GM18526 (cell line): ENCODE measurements around the gene AK9.

Experiments used
- POLR2A ChIP-seq: IDR thresholded peaks from 3 replicates; pipeline ENCODE4 v1.6.1; 2011; ENCODE audit not compliant: insufficient read length; ENCODE audit errors: extremely low read depth

AK9 gene

DNA sequence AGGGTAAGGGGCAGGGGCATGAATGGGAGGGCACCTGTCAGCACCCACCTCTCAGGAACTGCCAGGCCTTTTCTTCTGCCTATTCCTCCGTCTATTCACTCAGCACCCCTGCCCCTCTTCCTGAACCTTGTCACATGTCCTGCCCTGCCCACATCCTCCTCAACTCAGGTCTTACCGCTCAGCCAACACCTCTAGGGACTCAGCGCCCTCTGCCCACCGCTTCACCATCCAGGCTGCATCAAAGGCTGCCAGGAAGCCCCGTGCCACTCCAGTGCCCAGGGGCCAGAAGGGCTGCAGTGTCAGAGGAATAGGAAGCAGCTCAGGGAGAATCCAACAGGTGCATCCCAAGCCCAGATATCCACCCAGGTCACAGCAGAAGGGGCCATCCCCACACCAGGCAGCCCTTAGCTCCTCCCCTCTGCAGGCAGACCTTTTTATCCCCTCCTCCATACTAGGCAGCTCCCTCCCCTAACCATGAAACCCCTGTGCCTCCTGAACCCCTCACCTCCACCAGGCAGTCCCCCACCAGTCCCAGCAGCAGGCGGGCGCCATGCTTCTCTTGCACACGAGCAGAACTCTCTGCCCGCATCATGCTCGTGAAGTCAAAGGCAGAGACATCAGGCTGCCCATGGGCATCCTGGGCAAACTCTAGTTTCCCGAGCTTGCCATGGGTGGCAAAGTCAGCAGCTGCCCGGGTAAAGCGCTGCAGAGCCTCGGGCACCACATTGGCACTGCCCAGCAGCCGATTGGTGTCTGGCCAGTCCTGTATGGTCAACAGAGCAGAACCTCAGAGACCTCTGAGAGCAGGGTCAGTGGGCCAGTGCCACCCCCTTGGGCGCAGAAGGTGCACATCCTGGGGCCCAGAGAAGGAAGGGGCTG lies 241.0 kb downstream of the AK9 start:
- no peak for TF ChIP-seq POLR2A

DNA sequence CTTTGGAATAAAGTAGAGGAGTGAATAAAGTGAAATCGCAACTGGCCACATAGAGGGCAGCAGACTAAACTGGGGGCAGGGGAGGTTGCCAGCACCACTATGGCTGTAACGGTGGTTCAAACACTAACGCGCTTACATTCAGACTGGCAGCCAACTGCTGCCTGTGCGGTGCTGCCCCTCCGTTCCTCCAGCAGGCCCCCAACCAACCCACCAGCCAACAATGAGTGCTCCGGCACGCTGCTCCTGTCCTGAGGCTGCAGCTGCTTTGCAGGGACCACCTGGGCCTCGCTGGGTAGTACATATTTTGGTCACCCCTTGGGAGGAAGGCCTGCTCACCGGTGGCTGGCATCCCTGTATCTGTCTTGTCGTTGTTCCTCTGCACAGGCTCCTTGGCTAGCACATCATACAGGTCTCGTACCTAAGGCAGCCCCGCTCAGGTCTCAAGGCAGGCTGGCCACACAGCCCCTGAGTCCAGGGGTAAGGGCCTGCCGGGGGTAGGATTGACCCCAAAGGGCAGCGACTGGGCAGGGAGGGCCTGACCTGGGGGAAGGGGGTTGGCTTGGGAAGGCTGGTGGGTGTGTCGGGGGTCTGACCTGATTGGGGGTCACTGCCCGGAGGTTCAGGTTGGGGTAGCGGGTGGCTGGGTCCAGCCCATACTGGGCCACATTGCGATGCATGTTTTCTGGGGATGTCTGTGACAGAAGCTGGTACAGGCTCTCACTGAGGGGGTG lies 241.8 kb downstream of the AK9 start:
- TF ChIP-seq POLR2A, result no peak

DNA sequence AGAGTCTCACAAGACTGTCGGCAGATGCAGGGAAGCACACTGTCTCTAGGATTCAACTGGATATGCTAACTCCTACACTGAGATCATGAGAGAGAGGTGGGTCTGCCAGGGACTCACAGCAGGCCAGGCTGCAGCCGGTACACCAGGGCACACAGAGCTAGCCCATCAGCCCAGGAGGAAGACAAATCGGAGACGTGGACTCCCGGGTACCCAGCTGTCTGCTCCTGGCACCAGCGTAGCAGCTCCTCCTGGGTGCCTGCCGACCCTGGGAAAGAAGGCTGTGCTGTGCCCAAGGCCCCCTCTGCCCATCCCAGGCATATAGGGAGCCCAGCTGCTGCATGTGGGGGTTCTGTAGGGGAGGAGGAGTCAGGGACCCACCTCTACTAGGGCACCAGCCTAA lies 242.4 kb downstream of the AK9 start:
- no peak for TF ChIP-seq POLR2A

DNA sequence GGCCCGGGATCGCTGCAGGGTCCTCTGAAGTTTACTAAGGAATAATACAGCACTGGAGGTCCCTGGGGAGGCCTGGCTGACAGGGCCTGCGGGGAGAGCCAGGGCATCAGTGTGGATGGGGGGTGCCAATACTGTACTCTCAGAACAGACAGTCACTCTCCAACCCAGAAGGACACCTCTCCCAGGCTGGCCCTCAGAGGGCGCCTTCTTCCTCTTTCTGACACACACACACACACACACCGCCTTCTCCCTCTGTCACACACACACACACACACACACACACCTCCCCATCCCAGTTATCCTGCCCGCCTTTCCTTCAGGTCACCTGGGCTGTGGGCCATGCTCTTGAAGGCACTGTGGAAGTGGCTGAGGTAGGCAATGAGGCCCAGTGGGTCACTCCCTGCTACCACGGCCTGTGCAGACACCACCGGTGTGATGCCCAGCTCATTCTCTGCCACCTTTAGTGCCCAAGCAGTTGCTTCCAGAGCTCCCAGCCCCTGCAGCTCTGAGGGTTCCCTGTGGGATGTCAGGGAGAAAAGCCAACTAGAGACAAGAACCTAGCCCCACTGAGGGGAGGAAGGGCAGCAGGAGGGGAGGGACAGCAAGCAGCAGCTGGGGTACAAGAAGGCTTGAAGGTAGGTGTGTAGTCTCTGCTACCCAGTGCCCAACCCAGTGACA lies 243.0 kb downstream of the AK9 start:
- no peak for TF ChIP-seq POLR2A

DNA sequence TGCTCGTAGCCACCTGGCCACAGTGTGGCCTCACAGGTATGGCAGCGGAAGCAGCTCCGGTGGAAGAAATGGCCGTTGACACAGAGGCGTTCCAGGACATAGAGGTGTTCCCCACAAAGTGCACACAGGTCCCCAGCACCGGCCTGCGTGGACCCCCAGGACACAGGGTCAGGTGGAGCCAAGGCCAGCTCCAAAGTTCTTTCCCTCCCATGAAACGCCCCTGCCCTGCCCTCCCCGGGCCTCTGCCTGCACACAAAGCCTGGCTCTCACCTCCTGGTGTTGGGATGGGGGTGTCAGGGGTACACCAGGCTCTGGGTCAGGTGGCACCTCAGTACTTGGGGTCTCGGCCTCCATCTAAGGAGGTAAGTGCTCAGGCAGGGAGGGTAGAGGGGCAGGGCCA lies 243.9 kb downstream of the AK9 start:
- TF ChIP-seq POLR2A, result no peak

DNA sequence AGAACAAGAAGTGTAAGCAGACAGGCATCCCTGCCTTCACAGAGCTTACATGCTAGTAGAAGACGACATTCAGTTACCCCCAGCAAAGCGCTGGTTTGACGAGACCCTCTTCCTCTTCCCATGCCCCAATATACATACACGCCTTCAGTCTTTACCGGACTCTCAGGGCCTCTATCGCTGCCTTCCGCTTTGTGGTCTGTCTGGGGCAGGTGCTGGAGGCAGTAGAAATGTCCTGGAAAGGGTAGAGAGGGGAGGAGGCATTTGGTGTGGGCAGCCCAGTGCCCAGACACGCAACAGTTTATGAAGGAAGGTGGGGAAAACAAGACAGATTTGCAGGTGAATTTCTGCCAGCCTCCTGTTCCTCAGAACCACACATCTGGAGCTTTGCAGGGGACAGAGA lies 244.5 kb downstream of the AK9 start:
- TF ChIP-seq POLR2A, result no peak

DNA sequence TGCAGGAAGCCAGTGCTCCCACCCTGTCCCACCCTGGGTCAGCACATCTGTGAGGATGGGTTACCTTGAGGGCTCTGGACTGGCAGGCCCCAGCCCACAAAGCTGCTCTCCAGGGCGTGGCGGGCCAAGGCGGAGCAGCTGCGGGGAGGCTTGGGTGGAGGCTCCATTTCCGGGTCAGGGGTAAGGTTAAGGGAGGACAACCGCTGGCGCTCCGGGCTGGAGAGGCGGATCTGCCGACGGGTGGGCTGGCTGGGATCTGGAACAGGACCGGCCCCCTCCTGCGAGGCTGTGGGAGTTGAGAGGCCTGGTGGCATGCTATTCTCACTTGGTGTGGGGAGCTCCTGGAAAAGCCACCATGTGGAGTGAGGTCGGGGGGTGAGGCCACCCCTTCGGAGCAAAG lies 244.9 kb downstream of the AK9 start:
- TF ChIP-seq POLR2A, result no peak

DNA sequence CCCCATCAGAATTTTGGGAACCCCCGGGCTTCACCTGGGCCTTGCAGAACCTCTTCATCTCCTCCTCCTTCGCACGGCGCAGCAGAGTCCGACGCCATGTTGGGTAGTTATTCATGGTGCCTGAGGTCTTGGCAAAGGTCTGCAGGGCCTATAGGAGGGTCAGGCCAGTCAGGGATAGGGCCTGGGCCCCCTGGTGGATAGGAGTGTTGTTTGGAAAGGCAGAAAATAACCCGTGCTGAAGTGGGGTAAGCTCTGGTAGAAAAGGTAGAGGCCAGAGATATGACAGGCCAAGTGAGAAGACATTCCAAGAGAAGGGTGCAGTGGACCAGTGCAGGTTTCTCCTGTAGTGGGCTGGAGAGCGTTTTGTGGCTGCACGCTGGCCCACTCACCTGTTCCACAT lies 245.6 kb downstream of the AK9 start:
- no peak for TF ChIP-seq POLR2A

DNA sequence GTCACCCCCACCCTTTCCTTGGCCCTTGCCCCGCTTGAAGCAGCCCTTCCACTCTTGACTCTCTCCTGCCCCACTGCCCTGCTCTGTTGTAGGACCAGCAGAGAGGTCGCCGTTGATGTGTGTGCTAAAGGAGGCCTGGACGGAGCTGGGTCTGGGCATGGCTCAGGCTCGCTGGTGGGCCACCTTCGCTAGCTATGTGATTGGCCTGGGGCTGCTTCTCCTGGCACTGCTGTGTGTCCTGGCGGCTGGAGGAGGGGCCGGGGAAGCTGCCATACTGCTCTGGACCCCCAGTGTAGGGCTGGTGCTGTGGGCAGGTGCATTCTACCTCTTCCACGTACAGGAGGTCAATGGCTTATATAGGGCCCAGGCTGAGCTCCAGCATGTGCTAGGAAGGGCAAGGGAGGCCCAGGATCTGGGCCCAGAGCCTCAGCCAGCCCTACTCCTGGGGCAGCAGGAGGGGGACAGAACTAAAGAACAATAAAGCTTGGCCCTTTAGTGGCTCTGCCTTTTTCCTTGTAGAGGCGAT lies 247.5 kb downstream of the AK9 start:
- TF ChIP-seq POLR2A, result no peak
